GM23248 (cell line): ENCODE measurements around the gene CCDC149.

Experiments
- EZH2 ChIP-seq: fragments of 200-600 bp; sonication (generic); IDR thresholded peaks from 2 replicates; pipeline ENCODE4 v1.6.1; 2018; ENCODE audit warnings: antibody characterized with exemption, mild to moderate bottlenecking; ENCODE audit not compliant: insufficient read depth, poor library complexity, severe bottlenecking
- EZH2phosphoT487 ChIP-seq: fragments of 200-600 bp; sonication (generic); IDR thresholded peaks from 2 replicates; pipeline ENCODE4 v1.6.1; 2018; ENCODE audit warnings: antibody characterized with exemption, moderate library complexity, mild to moderate bottlenecking, low read depth; ENCODE audit not compliant: insufficient read depth

- TF ChIP-seq EZH2, result no peak
- TF ChIP-seq EZH2phosphoT487, result no peak
These were observed 25.1 kb upstream of the CCDC149 start for GRCh38 chr4:24937917-24938281.
